GM12878 (cell line): ENCODE results near the gene HDX.

ENCODE experiments used
- CEBPZ ChIP-seq: fragments of 150-350 bp; IDR thresholded peaks from 2 replicates; pipeline ENCODE4 v1.6.1; 2016; ENCODE audit warnings: low read depth, low read length
- CTCF ChIP-seq, 3 experiments: IDR thresholded peaks in 2 of 3; conservative IDR thresholded peaks in 1 of 3; 2 replicates each; pipeline ENCODE4 v1.5.1; 2011; ENCODE audit warnings: low read depth in 3 of 3, low read length in 3 of 3, mild to moderate bottlenecking in 3 of 3, control low read depth in 2 of 3, moderate library complexity in 2 of 3, inconsistent platforms in 1 of 3, mixed read lengths in 1 of 3; ENCODE audit not compliant: control insufficient read depth in 2 of 3, insufficient read depth in 1 of 3; ENCODE audit errors: extremely low read depth in 1 of 3
- ZBTB40 ChIP-seq: fragments of 450-650 bp; IDR thresholded peaks from 2 replicates; pipeline ENCODE4 v1.6.1; 2016; ENCODE audit warnings: mild to moderate bottlenecking, moderate library complexity, borderline replicate concordance

- TF ChIP-seq CTCF (IDR thresholded peaks at IDR 0.05 in 2 of 3, conservative IDR thresholded peaks at IDR 0.05 in 1 of 3; ENCODE audit: control insufficient read depth in 2 of 3, extremely low read depth in 1 of 3, insufficient read depth in 1 of 3, low read depth in 3 of 3, low read length in 3 of 3): no peak
- TF ChIP-seq CEBPZ: no peak
- TF ChIP-seq ZBTB40: no peak
Measured at GRCh38 chrX:84475596-84475995, 26.7 kb downstream of the HDX start.
